CD4-positive, alpha-beta T cell (primary cell): ENCODE data around the gene TTN. TPM values are rescaled to one million over a fixed set of nuclear protein-coding genes. Genes with fewer than 3 reads are reported as not detected.

Experiments
- ATAC-seq: fragments of 200-7000 bp; cut with Tn5 transposase; one replicate; pipeline ENCODE4 v1.10.0; 2022; ENCODE audit warnings: mild to moderate bottlenecking; ENCODE audit not compliant: poor library complexity
- CTCF ChIA-PET: fragments of 350-600 bp; sonication (Branson Sonifier 250); formaldehyde crosslinking; loops from one replicate; lab custom pipeline; 2021; ENCODE audit warnings: antibody characterized with exemption, inconsistent platforms; lab: Charles Lee
- POLR2A ChIA-PET: fragments of 350-600 bp; sonication (Branson Sonifier 250); formaldehyde crosslinking; loops from one replicate; lab custom pipeline; 2021; ENCODE audit warnings: antibody characterized with exemption, inconsistent platforms; lab: Charles Lee
- DNase-seq, 14 experiments: peaks; one replicate each; pipeline ENCODE4 v3.0.0-alpha.2; 2013 to 2020; ENCODE audit warnings: mixed read lengths in 2 of 14
- H3K27ac ChIP-seq, 2 donors: one replicate each; pipeline versions ENCODE4 v1.5.1 to v1.7.0; 2013; ENCODE audit warnings: low read length in 2 of 2, low read depth in 1 of 2, mild to moderate bottlenecking in 1 of 2
- H3K27me3 ChIP-seq, 2 experiments: 1 replicate in 1 of 2; 2 replicates in 1 of 2; pipeline versions ENCODE4 v1.6.1 to v1.7.0; 2013; ENCODE audit warnings: low read length in 2 of 2, control low read depth in 1 of 2, mild to moderate bottlenecking in 1 of 2, moderate library complexity in 1 of 2; ENCODE audit not compliant: insufficient read depth in 2 of 2, control insufficient read depth in 1 of 2
- H3K36me3 ChIP-seq: one replicate; pipeline ENCODE4 v1.6.1; 2013; ENCODE audit warnings: low read length, control low read depth; ENCODE audit not compliant: insufficient read depth
- H3K4me1 ChIP-seq: one replicate; pipeline ENCODE4 v1.6.1; 2013; ENCODE audit warnings: low read length, control low read depth; ENCODE audit not compliant: insufficient read depth
- H3K4me3 ChIP-seq: one replicate; pipeline ENCODE4 v1.5.1; 2013; ENCODE audit warnings: mild to moderate bottlenecking, low read length, moderate library complexity
- H3K9me3 ChIP-seq, 2 experiments: 1 replicate in 1 of 2; 2 replicates in 1 of 2; pipeline versions ENCODE4 v1.6.1 to v1.7.0; 2013; ENCODE audit warnings: low read length in 2 of 2, mild to moderate bottlenecking in 2 of 2, control low read depth in 1 of 2, moderate library complexity in 1 of 2; ENCODE audit not compliant: control insufficient read depth in 1 of 2, insufficient read depth in 1 of 2
- H3K27ac Mint-ChIP-seq: one replicate; pipeline ENCODE4 v1.8.0; 2020; ENCODE audit warnings: mixed read lengths
- H3K27me3 Mint-ChIP-seq: one replicate; pipeline ENCODE4 v1.8.0; 2021; ENCODE audit warnings: mixed read lengths
- H3K36me3 Mint-ChIP-seq: one replicate; pipeline ENCODE4 v1.8.0; 2021; ENCODE audit warnings: low read depth, mixed read lengths
- H3K4me1 Mint-ChIP-seq: one replicate; pipeline ENCODE4 v1.8.0; 2021; ENCODE audit warnings: low read depth, mixed read lengths
- H3K4me3 Mint-ChIP-seq: one replicate; pipeline ENCODE4 v1.8.0; 2020; ENCODE audit warnings: mild to moderate bottlenecking, mixed read lengths
- H3K9me3 Mint-ChIP-seq: one replicate; pipeline ENCODE4 v1.8.0; 2020; ENCODE audit warnings: mixed read lengths
- CTCF ChIP-seq: fragments of 200-600 bp; IDR thresholded peaks from one replicate; pipeline ENCODE4 v1.8.0; 2022; ENCODE audit warnings: antibody characterized with exemption, mild to moderate bottlenecking
- intact Hi-C, 2 experiments: fragments of 100-400 bp; cut with DNase I in 1 of 2; cut with micrococcal nuclease in 1 of 2; formaldehyde crosslinking; loops; one replicate each; pipeline versions ENCODE4 v1.15.1 to v1.9.0; 2023 to 2025; cut with DNase I, micrococcal nuclease
- total RNA-seq, 174 experiments: library from RNA in 2 of 174; stranded (reverse) in 2 of 174; gene quantifications; one replicate each; pipeline ENCODE4 v1.2.3 and lab custom pipeline; 2021 to 2026

Gene TTN
- total RNA-seq, 2 experiments from 2014 or later, result 27.5 to 29.2 TPM

GRCh38 chr2:178787934-178788333, 19.3 kb downstream of the TTN start:
- no peaks in the 10 kb centered on the region for H3K4me1 Mint-ChIP-seq

GRCh38 chr2:178787155-178787554, 20.1 kb downstream of the TTN start:
- H3K27me3 ChIP-seq, result no peaks in the 10 kb centered on the region
- no peaks in the 10 kb centered on the region for H3K4me1 Mint-ChIP-seq
- H3K27ac Mint-ChIP-seq, result no peak overlapping the region
- ATAC-seq (no peak), DNase-seq (no peak)
- no peaks in the 10 kb centered on the region for H3K9me3 Mint-ChIP-seq
- no peaks in the 10 kb centered on the region for H3K9me3 ChIP-seq
- intact Hi-C loops, result no loop called here
- no peaks in the 10 kb centered on the region for H3K36me3 ChIP-seq
- CTCF ChIA-PET, result no interaction called here
- POLR2A ChIA-PET, result no interaction called here
- TF ChIP-seq CTCF, result no peak
- H3K4me1 ChIP-seq, result no peaks in the 10 kb centered on the region
- no peaks in the 10 kb centered on the region for H3K27me3 Mint-ChIP-seq
- no peak overlapping the region for H3K27ac ChIP-seq
- no peak overlapping the region for H3K4me3 ChIP-seq
- H3K36me3 Mint-ChIP-seq, result peaks cover 68% of the 10 kb centered on the region
- no peak overlapping the region for H3K4me3 Mint-ChIP-seq

More at GRCh38 chr2:178787934-178788333, 19.3 kb downstream of the TTN start:
- Mint-ChIP-seq H3K9me3 (no peaks in the 10 kb centered on the region), H3K4me3 (no peak overlapping the region), H3K27me3 (no peaks in the 10 kb centered on the region), H3K27ac (no peak overlapping the region), H3K36me3 (peaks cover 68% of the 10 kb centered on the region)
- POLR2A ChIA-PET, result no interaction called here
- no peaks in the 10 kb centered on the region for H3K27me3 ChIP-seq
- intact Hi-C loops, result no loop called here
- no peaks in the 10 kb centered on the region for H3K9me3 ChIP-seq
- H3K4me1 ChIP-seq, result no peaks in the 10 kb centered on the region
- DNase-seq, result no peak
- peaks cover 4% of the 10 kb centered on the region for H3K36me3 ChIP-seq
- no peak for ATAC-seq
- no peak overlapping the region for H3K27ac ChIP-seq
- CTCF ChIA-PET, result no interaction called here
- H3K4me3 ChIP-seq, result no peak overlapping the region
- no peak for TF ChIP-seq CTCF

- Mint-ChIP-seq H3K27me3 (no peaks in the 10 kb centered on the region), H3K36me3 (peaks cover 74% of the 10 kb centered on the region), H3K4me1 (no peaks in the 10 kb centered on the region), H3K4me3 (no peak overlapping the region), H3K27ac (no peak overlapping the region), H3K9me3 (no peaks in the 10 kb centered on the region)
- no peak overlapping the region for H3K4me3 ChIP-seq
- no peak overlapping the region for H3K27ac ChIP-seq
- TF ChIP-seq CTCF, result no peak
- no peaks in the 10 kb centered on the region for H3K4me1 ChIP-seq
- DNase-seq (no peak), ATAC-seq (no peak)
- intact Hi-C loops, result no loop called here
- POLR2A ChIA-PET, result no interaction called here
- no peaks in the 10 kb centered on the region for H3K36me3 ChIP-seq
- H3K9me3 ChIP-seq, result no peaks in the 10 kb centered on the region
- H3K27me3 ChIP-seq, result no peaks in the 10 kb centered on the region
- CTCF ChIA-PET, result no interaction called here
Measured at GRCh38 chr2:178783889-178784288, 23.3 kb downstream of the TTN start.
